Retina (tissue), 1 donor: ENCODE results near the gene KANSL1.

ENCODE experiments used
- DNase-seq: peaks from one replicate; pipeline ENCODE4 v3.0.0-alpha.2; 2016

KANSL1 gene

GRCh38 chr17:46163929-46164594, 29.2 kb downstream of the KANSL1 start:
- no peak for DNase-seq

- DNase-seq: no peak
Observed at GRCh38 chr17:46163316-46163715, 29.9 kb downstream of the KANSL1 start.

DNA sequence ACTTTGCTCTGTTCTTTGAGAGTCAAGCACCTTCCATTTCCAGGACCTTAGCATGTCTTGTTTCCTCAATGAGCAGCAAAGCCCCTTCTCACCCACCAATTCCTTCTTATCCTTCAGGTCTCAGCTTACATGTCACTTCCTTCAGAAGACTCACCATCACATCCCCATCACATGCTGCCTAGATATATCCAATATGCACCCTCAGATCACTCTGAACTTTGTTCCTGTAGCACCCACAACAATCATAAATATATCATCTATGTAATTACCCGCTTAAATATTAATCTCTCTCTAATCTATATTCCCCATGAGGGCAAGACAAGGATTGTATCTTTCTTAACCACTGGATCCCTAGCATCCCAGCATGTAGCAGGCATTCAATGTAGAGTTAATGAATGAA, 30.4 kb downstream of the KANSL1 start:
- no peak for DNase-seq

GRCh38 chr17:46160169-46160568, 33.1 kb downstream of the KANSL1 start:
- DNase-seq: no peak

DNA sequence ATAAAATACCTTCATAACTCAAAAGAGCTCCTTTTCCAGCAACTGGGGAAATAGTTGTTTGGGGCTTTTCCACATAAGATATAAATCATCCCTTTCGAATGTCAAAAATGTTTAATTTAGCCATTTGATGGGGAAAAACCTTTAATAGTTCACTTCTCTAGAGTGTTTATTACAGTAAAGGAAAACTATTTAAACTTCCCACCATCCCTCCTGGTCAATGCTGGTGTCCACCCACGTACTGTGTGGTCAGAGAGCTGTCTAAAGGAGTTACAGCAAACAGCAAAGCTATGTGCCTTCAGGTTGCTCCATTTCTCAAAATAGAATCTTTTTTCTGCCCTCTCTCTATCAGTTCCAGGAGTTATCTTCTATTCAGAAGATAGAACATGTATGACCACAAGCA, 33.5 kb downstream of the KANSL1 start:
- no peak for DNase-seq

DNA sequence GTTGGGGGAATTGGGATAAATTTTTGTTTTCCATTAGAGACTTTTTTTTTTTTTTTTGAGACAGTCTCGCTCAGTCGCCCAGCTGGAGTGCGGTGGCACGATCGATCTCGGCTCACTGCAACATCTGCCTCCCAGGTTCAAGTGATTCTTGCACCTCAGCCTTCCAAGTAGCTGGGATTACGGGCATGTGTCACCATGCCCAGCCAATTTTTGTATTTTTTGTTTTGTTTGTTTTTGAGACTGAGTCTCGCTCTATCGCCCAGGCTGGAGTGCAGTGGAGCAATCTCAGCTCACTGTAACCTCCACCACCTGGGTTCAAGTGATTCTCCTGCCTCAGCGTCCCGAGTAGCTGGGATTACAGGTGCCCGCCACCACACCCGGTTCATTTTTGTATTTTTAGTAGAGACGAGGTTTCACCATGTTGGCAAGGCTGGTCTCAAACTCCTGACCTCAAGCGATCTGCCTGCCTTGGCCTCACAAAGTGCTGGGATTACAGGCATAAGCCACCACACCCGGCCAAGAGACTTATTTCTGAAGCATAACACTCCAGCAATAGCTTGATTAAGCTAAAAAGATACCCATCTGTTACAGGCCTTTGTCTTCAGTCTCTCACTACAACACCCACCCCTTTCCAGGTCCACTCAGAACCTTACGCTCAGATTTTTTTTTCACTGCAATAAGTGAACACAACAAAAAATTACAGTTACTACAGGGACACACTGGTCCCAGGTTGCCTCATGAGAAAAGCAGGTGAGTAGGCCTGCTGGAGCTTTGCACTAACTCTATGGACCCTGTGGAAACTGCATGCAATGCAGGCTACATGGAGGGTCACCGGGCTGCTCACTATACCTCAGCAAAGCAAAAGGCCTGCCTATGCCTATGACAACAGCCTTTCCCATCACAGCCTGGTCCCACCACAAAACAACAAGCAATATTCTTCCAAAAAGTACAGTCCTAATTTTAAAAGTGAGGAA, 34.6 kb downstream of the KANSL1 start:
- peak; percentile 25 for DNase-seq

DNA sequence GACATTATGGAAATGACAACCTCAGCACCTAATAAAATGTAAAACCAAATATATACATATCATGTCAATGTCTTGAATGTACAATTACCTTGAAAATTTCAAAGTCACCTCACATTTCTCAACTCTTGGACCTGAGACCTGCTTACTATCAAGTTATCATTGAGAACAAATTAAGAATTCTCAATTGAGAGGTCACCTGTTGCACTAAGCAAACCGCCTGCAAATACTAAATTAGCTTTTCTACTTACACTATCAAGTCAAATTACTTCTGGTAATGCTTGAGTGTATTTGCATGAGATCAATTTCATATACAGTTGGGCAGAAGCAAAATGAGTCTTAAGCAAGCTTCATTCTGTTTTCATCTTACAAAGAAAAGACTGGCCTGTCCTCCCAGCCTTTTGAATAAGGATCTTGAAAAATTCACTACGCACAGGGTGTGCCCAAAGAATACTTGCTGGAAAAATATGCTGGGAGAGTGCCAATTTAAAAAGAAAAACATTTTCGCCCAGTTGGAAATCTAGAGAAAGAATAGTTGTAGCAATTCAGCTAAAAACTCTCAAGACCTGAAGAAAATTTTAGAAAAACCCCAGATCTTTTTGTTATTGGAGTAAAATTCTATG, 35.7 kb downstream of the KANSL1 start:
- peak; percentile 14 for DNase-seq

- DNase-seq: no peak
Observed at GRCh38 chr17:46154151-46154816, 38.9 kb downstream of the KANSL1 start.

DNA sequence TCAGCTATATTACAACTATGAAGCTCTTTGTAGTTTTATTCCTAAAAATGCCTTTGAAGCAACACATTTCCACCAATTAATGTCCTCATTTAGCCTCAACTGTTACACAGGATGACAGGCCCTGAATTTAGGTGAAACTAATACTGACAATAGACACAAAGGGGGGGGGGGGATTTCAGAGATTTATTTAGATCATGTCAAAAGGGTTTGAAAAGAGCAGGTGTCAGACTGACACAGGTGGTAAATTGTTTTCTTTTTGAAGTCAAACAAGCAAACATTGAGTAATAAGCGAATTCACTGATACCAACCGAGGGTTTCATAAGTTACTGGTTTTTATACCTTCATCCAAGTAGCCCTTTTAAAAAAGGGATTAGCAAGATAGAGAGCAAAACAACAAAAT, 40.8 kb downstream of the KANSL1 start:
- no peak for DNase-seq

DNA sequence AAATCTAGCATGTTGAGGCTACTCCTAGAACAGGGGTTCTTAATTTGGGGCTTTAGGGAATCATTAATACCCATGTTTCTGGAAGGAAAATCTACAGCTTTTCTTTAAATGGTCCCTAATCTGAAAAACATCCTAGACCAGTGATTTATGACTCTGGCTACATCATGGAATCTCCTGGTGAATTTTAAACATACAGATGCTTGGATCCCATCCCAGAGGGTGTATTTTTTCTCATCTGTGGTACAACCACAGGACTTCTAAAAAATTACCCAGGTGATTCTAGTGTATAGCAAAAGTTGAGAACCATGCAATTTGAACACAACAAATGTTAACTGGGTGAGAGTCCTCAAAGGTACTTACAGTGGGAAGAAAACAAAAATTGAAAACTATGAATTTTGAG, 41.5 kb downstream of the KANSL1 start:
- no peak for DNase-seq

DNA sequence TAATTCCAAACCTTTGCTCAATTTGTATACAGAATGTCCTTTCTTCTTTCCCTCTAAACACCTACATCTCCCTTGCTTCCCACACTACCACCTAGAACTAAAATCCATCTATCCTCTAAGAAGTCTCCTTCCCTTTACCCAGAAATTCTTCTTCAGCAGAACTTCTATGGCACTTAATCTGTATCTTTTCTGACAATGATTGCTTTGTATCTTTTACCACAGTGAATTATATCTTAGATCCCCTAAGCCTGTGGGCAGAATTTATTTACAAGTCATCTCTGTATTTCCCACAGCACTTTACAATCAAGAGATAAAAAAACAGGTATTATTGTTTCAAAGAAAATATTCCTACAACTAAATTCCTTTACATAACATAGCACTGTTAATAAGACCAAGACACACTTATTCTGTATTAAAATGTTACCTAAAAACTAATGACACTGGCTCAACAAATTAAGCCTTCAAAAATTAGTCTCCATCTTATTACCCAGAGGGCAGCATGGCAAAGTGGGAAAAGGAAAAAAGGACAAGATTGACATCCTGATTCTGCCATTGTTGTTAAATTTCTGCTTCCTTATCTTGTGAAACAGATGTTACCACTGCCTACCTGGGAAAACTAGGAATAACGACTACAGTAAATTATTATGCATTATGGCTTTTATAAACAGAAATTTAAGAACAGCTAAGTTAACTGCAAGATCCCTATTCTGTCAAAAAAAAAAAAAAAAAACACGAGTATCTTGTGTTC, 42.8 kb downstream of the KANSL1 start:
- no peak for DNase-seq

DNA sequence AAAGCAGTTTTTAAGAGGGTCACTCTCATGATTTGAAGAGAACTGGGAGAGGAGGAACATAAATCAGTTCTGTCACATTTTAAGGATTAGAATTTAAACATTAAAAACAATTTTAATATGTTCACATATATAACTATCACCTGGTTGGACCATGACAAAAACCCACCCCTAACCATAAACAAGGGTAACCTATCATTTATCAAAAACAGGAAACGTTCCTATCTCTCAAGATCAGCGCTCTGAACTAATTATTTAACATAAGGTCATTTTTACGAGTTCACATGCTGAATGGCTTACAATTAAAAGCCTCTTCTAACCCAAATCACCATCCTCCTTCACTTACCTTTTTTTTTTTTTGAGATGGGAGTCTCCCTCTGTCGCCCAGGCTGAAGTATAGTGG, 45.0 kb downstream of the KANSL1 start:
- no peak for DNase-seq

DNA sequence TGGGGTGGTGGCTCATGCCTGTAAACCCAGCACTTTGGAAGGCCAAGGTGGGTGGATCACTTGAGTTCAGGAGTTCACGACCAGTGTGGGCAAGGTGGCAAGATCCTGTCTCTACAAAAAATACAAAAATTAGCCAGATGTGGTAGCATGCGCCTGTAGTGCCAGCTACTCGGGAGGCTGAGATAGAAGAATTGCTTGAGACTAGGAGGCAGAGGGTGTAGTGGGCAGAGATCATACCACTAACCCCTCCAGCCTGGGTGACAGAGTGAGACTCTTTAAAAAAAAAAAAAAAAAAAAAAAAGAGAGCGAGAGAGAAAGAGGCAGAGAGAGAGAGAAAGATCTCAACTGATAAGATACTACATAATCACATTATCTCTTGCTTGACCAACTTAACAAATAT, 45.9 kb downstream of the KANSL1 start:
- no peak for DNase-seq

GRCh38 chr17:46144246-46144645, 49.0 kb downstream of the KANSL1 start:
- DNase-seq: no peak

GRCh38 chr17:46143827-46144236, 49.4 kb downstream of the KANSL1 start:
- DNase-seq: no peak

DNA sequence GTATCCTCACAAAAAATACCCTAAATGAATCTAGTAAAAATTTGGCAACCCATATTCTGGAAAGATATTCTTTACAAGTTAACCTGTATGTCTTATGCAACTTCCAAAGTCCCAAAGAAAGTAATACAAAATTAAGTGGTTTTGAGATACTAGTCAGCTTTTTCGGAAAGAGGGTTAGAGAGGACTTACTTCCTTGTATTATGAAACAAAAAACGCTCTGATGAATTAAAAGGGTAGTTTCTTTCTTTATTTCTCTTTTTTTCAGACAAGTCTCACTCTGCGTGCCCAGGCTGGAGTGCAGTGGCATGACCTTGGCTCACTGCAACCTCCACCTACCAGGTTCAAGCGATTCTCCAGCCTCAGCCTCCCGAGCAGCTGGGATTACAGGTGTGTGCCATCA, 51.6 kb downstream of the KANSL1 start:
- no peak for DNase-seq

DNA sequence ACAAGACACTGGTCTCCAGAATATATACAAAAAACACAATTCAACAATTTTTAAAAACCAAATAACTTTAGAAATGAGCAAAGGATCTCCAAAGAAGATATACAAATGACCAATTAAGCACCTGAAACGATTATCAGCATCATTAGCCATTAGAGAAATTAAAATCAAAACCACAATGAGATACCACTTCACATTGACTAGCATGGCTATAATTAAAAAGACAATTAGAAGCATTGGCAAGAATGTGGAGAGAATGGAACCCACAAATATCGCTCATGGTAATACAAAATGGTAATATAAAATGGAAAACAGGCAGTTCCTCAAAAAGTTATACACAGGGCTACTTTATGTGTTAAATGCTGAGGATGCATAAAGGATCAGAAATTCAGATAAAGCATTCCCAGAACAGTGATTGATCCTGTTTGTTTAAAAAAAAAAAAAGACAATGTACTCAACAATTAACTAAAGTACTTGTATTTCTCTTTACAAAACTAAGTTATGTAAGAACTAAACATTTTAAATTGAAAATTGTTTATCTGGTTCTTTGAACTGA, 52.5 kb downstream of the KANSL1 start:
- DNase-seq: no peak

DNA sequence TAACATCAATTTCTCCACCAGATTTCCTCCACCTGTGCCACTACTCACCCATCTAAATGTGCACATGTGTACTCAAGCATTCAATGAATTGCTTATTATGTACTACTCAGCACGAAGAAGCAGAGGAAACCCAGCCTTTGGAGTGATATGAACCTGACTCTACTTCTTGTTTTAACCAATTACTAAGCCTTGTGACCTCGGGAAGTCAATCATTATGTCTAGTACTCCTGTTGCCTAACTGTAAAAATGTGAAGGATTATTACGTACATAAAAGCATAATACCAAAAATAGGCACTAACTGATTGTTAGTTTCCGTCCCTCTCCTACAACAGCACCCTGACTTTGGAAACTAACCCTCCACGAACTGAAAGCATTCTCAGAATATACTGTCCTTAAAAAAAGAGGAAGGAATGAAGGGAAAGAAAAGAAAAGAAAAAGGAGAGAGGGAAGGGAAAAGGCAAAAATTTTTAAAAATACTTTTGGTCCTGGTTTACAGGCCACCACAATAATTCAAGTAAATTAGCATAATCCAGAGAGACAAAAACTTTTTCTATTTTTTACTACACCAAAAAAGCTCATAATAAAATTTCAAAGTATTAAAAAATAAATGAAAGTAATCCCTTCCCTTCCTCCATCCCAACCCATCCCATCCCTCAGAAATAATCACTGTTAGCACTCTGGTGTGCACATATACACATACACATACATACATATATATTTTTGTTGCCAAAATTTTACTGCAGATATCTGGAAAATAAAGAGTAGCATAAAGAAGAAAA, 53.6 kb downstream of the KANSL1 start:
- DNase-seq: no peak

GRCh38 chr17:46138473-46138872, 54.8 kb downstream of the KANSL1 start:
- no peak for DNase-seq

- DNase-seq: no peak
Observed at GRCh38 chr17:46136820-46137219, 56.4 kb downstream of the KANSL1 start.

- DNase-seq: no peak
Observed at GRCh38 chr17:46135879-46136563, 57.2 kb downstream of the KANSL1 start.
